Spleen (tissue), 7 donors: ENCODE results near the gene TRPM1.

Source experiments
- CTCF ChIP-seq, 11 experiments: fragments of 200-600 bp in 7 of 11; fragments of 450-650 bp in 4 of 11; sonication (generic) in 4 of 11; IDR thresholded peaks in 8 of 11; conservative IDR thresholded peaks in 3 of 11; 1 replicate in 7 of 11; 2 replicates in 4 of 11; pipeline versions ENCODE4 v1.4.0 to v1.8.0; 2016 to 2021; ENCODE audit warnings: antibody characterized with exemption in 11 of 11, inconsistent platforms in 4 of 11, mild to moderate bottlenecking in 1 of 11
- POLR2A ChIP-seq, 3 donors: fragments of 450-650 bp; IDR thresholded peaks; one replicate each; pipeline ENCODE4 v1.5.1; 2017; ENCODE audit warnings: antibody characterized with exemption in 3 of 3, mild to moderate bottlenecking in 1 of 3
- donor health status: DM: no; HTN: no; CAD: no; lungs with moderate emphysema.
- donor health status: DM: no; HTN: no; CAD: no.
- donor health status: DM: no; HTN: no; CAD: no.

- TF ChIP-seq CTCF (IDR thresholded peaks at IDR 0.05 in 8 of 11, conservative IDR thresholded peaks at IDR 0.05 in 3 of 11) (no peak), POLR2A (IDR thresholded peaks at IDR 0.05) (no peak)
These were observed 12.0 kb downstream of the TRPM1 start for GRCh38 chr15:31089368-31090047.
